Dermis blood vessel endothelial cell (primary cell): ENCODE results near the gene C16orf86. TPM values are rescaled to one million over a fixed set of nuclear protein-coding genes. Genes with fewer than 3 reads are reported as not detected.
"Not testable (repeated sequence)": the region's sequence is repeated elsewhere in the genome, so short reads cannot be mapped to it uniquely, and the experiment has no call there.

Experiments
- DNase-seq: peaks from one replicate; pipeline ENCODE4 v3.0.0; 2010
- total RNA-seq: library from RNA; depleted of rRNA; stranded (reverse); fragments of >200 nt; gene quantifications from 2 replicates; pipeline ENCODE4 v1.2.3, GENCODE V29; 2014

The C16orf86 gene
- total RNA-seq, 1 donor from 2014 or later, result 3.9 TPM

- DNase-seq, result peak; percentile 97
Observed at GRCh38 chr16:67667817-67668494, 1.3 kb downstream of the C16orf86 start.

- no peak for DNase-seq
Observed at GRCh38 chr16:67668495-67669157, 2.0 kb downstream of the C16orf86 start.

- no peak for DNase-seq
Observed at GRCh38 chr16:67669499-67670101, 3.0 kb downstream of the C16orf86 start.

GRCh38 chr16:67672306-67672705 lies 5.7 kb downstream of the C16orf86 start:
- no peak for DNase-seq

GRCh38 chr16:67672739-67673662 lies 6.4 kb downstream of the C16orf86 start:
- DNase-seq, result peak; percentile 88

- DNase-seq, result peak; percentile 92
Observed at GRCh38 chr16:67673712-67674580, 7.3 kb downstream of the C16orf86 start.

GRCh38 chr16:67674851-67675578 lies 8.4 kb downstream of the C16orf86 start:
- no peak for DNase-seq

GRCh38 chr16:67675579-67675935 lies 8.9 kb downstream of the C16orf86 start:
- DNase-seq, result no peak

- DNase-seq, result no peak
Observed at GRCh38 chr16:67675999-67676398, 9.4 kb downstream of the C16orf86 start.

GRCh38 chr16:67676516-67676915 lies 9.9 kb downstream of the C16orf86 start:
- DNase-seq, result peak; percentile 74

GRCh38 chr16:67676939-67677338 lies 10.3 kb downstream of the C16orf86 start:
- DNase-seq, result no peak

- DNase-seq, result no peak
Observed at GRCh38 chr16:67677712-67678111, 11.1 kb downstream of the C16orf86 start.

GRCh38 chr16:67678354-67679023 lies 11.9 kb downstream of the C16orf86 start:
- DNase-seq, result no peak

GRCh38 chr16:67679935-67680897 lies 13.6 kb downstream of the C16orf86 start:
- no peak for DNase-seq

- DNase-seq, result no peak
Observed at GRCh38 chr16:67683767-67684166, 17.2 kb downstream of the C16orf86 start.

GRCh38 chr16:67685388-67686112 lies 18.9 kb downstream of the C16orf86 start:
- no peak for DNase-seq

- not testable (repeated sequence) for DNase-seq
Observed at GRCh38 chr16:67693517-67694285, 27.1 kb downstream of the C16orf86 start.

- no peak for DNase-seq
Observed at GRCh38 chr16:67694611-67695010, 28.0 kb downstream of the C16orf86 start.
